ENCODE measurements around the gene FAM3D. TPM values are rescaled to one million over a fixed set of nuclear protein-coding genes. Genes with fewer than 3 reads are reported as not detected.

The FAM3D gene
- total RNA-seq, 1 donor from 2014 or later, result 5.8 TPM

DNA sequence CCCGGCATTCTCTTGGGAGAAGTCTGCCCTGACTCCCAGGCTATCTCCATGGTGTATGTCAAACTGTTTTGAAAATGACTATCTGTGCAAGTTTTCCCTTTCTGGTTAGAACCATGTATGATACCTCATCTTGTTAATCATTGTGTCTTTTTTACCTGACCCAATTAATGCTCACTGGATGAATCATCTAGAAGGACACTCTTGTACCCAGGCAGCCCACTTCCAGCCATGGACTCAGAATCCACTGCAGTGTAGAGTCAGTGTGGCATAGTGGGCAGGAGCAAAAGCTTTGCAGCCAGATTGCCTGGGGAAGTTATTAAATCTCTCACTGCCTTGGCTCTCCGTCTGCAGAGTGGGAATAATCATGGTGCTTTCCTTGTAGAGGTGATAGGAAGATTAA lies 1.2 kb downstream of the FAM3D start:
- Histone ChIP-seq H3K36me3 (no peaks in the 10 kb centered on the region), H3K4me3 (no peak overlapping the region), H3K4me1 (peaks cover 14% of the 10 kb centered on the region), H3K9me3 (no peaks in the 10 kb centered on the region), H3K27me3 (ENCODE audit: low read depth) (no peaks in the 10 kb centered on the region), H3K27ac (no peak overlapping the region)
- DNase-seq (no peak), ATAC-seq (no peak)
- intact Hi-C loops (cut with DNase I), result no loop called here
- TF ChIP-seq, protein P1, sequence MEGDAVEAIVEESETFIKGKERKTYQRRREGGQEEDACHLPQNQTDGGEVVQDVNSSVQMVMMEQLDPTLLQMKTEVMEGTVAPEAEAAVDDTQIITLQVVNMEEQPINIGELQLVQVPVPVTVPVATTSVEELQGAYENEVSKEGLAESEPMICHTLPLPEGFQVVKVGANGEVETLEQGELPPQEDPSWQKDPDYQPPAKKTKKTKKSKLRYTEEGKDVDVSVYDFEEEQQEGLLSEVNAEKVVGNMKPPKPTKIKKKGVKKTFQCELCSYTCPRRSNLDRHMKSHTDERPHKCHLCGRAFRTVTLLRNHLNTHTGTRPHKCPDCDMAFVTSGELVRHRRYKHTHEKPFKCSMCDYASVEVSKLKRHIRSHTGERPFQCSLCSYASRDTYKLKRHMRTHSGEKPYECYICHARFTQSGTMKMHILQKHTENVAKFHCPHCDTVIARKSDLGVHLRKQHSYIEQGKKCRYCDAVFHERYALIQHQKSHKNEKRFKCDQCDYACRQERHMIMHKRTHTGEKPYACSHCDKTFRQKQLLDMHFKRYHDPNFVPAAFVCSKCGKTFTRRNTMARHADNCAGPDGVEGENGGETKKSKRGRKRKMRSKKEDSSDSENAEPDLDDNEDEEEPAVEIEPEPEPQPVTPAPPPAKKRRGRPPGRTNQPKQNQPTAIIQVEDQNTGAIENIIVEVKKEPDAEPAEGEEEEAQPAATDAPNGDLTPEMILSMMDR (IDR thresholded peaks at IDR 0.05), result no peak

DNA sequence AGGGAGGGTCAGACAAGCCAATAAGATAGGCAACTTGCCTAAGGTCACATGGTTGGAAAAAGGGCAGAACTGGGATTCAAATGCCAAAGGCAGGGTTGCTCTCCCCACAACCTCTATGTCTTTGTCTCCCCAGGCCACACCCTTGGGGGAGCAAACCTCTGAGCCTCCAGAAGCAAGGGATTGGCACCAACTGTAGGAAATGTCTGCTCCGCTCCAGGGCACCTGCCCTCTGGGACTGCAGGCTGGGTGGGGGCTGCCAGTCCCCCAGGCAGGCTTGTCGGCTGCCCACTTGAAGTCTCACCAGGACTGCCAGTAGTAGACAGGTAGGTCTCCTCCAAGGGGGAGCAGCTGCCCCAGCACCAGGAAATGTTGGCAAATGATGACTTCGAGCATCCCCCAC lies 2.0 kb downstream of the FAM3D start:
- no peak for ATAC-seq
- Histone ChIP-seq H3K4me1 (peaks cover 14% of the 10 kb centered on the region), H3K27ac (no peak overlapping the region), H3K27me3 (ENCODE audit: low read depth) (no peaks in the 10 kb centered on the region), H3K9me3 (no peaks in the 10 kb centered on the region), H3K4me3 (no peak overlapping the region), H3K36me3 (no peaks in the 10 kb centered on the region)
- intact Hi-C loops (cut with DNase I), result no loop called here
- DNase-seq, result no peak
- TF ChIP-seq, protein P1 (IDR thresholded peaks at IDR 0.05), result no peak

DNA sequence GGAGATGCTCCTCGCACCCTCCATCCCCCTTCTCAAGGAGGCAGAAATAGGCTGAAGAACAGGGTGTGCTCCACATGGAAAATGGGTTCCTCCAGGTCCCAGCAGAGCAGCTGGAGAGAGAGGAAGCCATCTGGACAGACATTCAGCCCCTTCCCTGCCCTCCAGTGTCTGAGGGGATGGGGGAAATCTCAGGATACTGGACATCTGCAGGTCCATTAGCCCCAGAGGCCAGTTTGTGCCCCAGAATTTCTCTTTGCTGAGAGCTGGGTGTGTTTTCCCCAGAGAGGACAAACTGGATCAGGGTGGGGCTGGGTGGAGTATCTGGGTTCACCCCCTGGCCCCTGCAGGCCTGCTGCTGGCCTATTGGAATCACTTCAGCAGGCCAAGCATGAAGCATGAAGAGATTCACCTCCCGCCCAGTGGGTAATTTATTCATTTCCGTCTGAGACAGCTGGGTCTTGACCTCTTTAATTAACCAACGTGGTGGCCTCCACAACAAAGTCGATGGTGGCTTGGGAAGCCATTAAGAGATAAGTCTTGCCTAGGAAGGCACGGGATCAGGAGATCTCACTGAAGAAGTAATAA lies 4.6 kb downstream of the FAM3D start:
- H3K4me1 ChIP-seq, result peaks cover under 1% of the 10 kb centered on the region
- DNase-seq, result no peak
- H3K27me3 ChIP-seq (ENCODE audit: low read depth), result no peaks in the 10 kb centered on the region
- intact Hi-C loops (cut with DNase I), result no loop called here
- TF ChIP-seq, protein P1 (IDR thresholded peaks at IDR 0.05), result no peak
- no peak overlapping the region for H3K4me3 ChIP-seq
- no peak for ATAC-seq
- H3K27ac ChIP-seq, result no peak overlapping the region
- no peaks in the 10 kb centered on the region for H3K9me3 ChIP-seq
- no peaks in the 10 kb centered on the region for H3K36me3 ChIP-seq

DNA sequence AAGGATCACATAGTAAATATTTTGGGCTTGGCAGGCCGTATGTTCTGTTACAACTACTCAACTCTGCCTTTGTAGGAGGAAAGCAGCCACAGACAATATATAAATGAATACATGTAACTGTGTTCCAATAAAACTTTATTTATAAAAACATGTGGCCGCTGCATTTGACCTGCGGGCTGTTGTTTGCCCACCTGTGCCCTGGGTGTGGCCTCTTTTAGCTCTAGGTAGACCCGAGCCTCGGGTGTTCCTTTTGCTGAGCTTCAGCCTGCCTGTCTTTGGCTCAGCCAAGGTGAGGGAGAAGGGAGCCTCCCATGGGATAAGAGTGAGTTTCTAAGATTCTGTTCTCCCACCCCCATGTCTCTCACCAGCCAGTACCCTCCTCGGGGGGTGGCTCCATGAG lies 5.6 kb downstream of the FAM3D start:
- Histone ChIP-seq H3K4me1 (no peaks in the 10 kb centered on the region), H3K9me3 (no peaks in the 10 kb centered on the region), H3K4me3 (no peak overlapping the region), H3K27ac (no peak overlapping the region), H3K36me3 (no peaks in the 10 kb centered on the region), H3K27me3 (ENCODE audit: low read depth) (no peaks in the 10 kb centered on the region)
- intact Hi-C loops (cut with DNase I), result no loop called here
- DNase-seq (no peak), ATAC-seq (no peak)
- TF ChIP-seq, protein P1 (IDR thresholded peaks at IDR 0.05), result no peak

DNA sequence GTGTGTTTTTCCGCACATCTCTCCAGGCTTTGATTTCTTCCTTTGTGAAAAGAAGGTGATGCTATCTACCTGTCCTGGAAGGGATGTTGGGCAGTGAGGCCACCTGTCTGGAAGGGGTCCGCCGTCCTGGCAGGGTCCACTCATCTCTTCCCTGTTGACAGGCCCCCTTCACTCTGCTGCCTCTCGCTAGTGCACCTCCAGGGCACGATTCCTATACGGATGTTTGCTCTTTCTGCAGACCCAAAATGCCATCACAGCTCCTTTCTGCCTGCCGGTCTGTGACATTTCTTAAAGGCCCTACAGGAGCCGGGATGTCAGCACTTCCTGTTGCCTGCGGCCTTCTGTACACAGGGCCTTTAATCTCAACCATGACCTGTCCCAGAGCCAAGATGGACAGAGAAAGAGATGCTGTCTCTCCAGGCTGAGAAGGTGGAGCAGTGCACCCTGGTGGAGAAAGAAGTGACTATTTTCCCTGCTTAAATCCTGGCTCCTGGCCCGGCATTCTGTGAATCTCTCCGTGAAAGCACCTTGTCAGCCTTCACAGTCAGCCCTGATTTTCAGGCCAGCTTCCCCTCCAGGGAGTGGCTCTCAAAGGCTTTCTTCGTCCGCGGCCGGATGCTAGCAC lies 7.4 kb downstream of the FAM3D start:
- ATAC-seq (peak in 1 of 2 donors; percentile 15), DNase-seq (no peak)
- Histone ChIP-seq H3K4me3 (no peak overlapping the region), H3K27me3 (ENCODE audit: low read depth) (no peaks in the 10 kb centered on the region), H3K27ac (no peak overlapping the region), H3K4me1 (no peaks in the 10 kb centered on the region), H3K36me3 (no peaks in the 10 kb centered on the region), H3K9me3 (no peaks in the 10 kb centered on the region)
- TF ChIP-seq, protein P1 (IDR thresholded peaks at IDR 0.05), result peak; percentile 12
- intact Hi-C loops (cut with DNase I), result no loop called here

Measured in lower lobe of right lung (tissue), 2 donors.